HepG2 (cell line): ENCODE measurements around the gene HYAL1. TPM values are rescaled to one million over a fixed set of nuclear protein-coding genes. Genes with fewer than 3 reads are reported as not detected.

Experiments used
- CBX2 ChIP-seq, 2 experiments: fragments of 200-600 bp in 1 of 2; sonication (generic); formaldehyde crosslinking in 1 of 2; IDR thresholded peaks; 2 replicates each; pipeline versions ENCODE4 v1.7.0 to v1.8.1; 2018 to 2022; ENCODE audit warnings: low read depth in 2 of 2, low read length in 1 of 2, mild to moderate bottlenecking in 1 of 2, missing genetic modification reagents in 1 of 2
- ELF1 ChIP-seq: sonication (generic); formaldehyde crosslinking; IDR thresholded peaks from 2 replicates; pipeline ENCODE4 v1.4.0; 2020; ENCODE audit warnings: missing genetic modification reagents
- FOXM1 ChIP-seq: sonication (generic); formaldehyde crosslinking; IDR thresholded peaks from 2 replicates; pipeline ENCODE4 v1.5.0; 2020; ENCODE audit warnings: missing genetic modification reagents
- GABPA ChIP-seq, 2 experiments: IDR thresholded peaks; 2 replicates each; pipeline ENCODE4 v1.6.1; 2011 to 2016; ENCODE audit warnings: low read depth in 2 of 2, low read length in 1 of 2, missing biosample characterization in 1 of 2, missing genetic modification characterization in 1 of 2
- HMGA1 ChIP-seq: sonication (generic); formaldehyde crosslinking; conservative IDR thresholded peaks from 2 replicates; pipeline ENCODE4 v1.4.0; 2020; ENCODE audit warnings: missing genetic modification reagents
- HNRNPH1 ChIP-seq: fragments of 200-400 bp; formaldehyde crosslinking; optimal IDR thresholded peaks from 2 replicates; pipeline ENCODE3; 2017; ENCODE audit warnings: mild to moderate bottlenecking, low read depth, low read length
- KLF16 ChIP-seq, 2 experiments: sonication (generic) in 1 of 2; formaldehyde crosslinking in 1 of 2; IDR thresholded peaks; 2 replicates each; pipeline versions ENCODE4 v1.6.1 to v1.8.0; 2016 to 2023; ENCODE audit warnings: missing genetic modification reagents in 2 of 2, missing compliant biosample characterization in 1 of 2
- KMT2B ChIP-seq: IDR thresholded peaks from 2 replicates; pipeline ENCODE4 v1.6.1; 2016; ENCODE audit warnings: missing genetic modification reagents, missing compliant biosample characterization
- MED1 ChIP-seq: sonication (generic); formaldehyde crosslinking; IDR thresholded peaks from 2 replicates; pipeline ENCODE4 v1.4.0; 2020; ENCODE audit warnings: missing genetic modification reagents
- PCBP1 ChIP-seq: fragments of 200-400 bp; formaldehyde crosslinking; IDR thresholded peaks from 2 replicates; pipeline ENCODE4 v1.6.1; 2017; ENCODE audit warnings: mild to moderate bottlenecking, low read depth, low read length, borderline replicate concordance
- PHF8 ChIP-seq: sonication (generic); formaldehyde crosslinking; IDR thresholded peaks from 2 replicates; pipeline ENCODE4 v1.5.0; 2020; ENCODE audit warnings: missing genetic modification reagents
- PITX1 ChIP-seq: sonication (generic); formaldehyde crosslinking; IDR thresholded peaks from 2 replicates; pipeline ENCODE4 v1.5.1; 2020; ENCODE audit warnings: mild to moderate bottlenecking, missing genetic modification reagents
- THYN1 ChIP-seq: sonication (generic); formaldehyde crosslinking; IDR thresholded peaks from 2 replicates; pipeline ENCODE4 v1.8.1; 2023; ENCODE audit warnings: low read depth, mild to moderate bottlenecking, moderate library complexity, missing genetic modification reagents, borderline replicate concordance
- ZNF10 ChIP-seq: sonication (generic); formaldehyde crosslinking; IDR thresholded peaks from 2 replicates; pipeline ENCODE4 v1.4.0; 2020; ENCODE audit warnings: mild to moderate bottlenecking, low read depth, missing genetic modification reagents, borderline replicate concordance
- ZNF326 ChIP-seq: sonication (generic); formaldehyde crosslinking; IDR thresholded peaks from 2 replicates; pipeline ENCODE4 v1.4.0; 2020; ENCODE audit warnings: missing genetic modification reagents, borderline replicate concordance
- ZNF567 ChIP-seq: sonication (generic); formaldehyde crosslinking; IDR thresholded peaks from 2 replicates; pipeline ENCODE4 v1.8.1; 2023; ENCODE audit warnings: mild to moderate bottlenecking, missing genetic modification reagents, borderline replicate concordance
- ZNF788 ChIP-seq: sonication (generic); formaldehyde crosslinking; IDR thresholded peaks from 2 replicates; pipeline ENCODE4 v1.5.0; 2020; ENCODE audit warnings: mild to moderate bottlenecking, missing genetic modification reagents, borderline replicate concordance
- polyA plus RNA-seq, 8 experiments: library from polyadenylated mRNA; depleted of rRNA in 3 of 8; stranded (reverse) in 7 of 8; unstranded in 1 of 8; fragments of >200 nt; fragmentation: Illumina TruSeq in 4 of 8; extraction: Trizol in 4 of 8; gene quantifications; 2 replicates each; pipeline versions ENCODE4 v1.2.1 to v1.2.3, GENCODE V29; 2011 to 2016; ENCODE audit warnings: low read depth in 4 of 8, missing spikeins in 1 of 8, mixed read lengths in 1 of 8; ENCODE audit not compliant: insufficient read depth in 1 of 8
- total RNA-seq, 5 experiments: library from RNA; depleted of rRNA; stranded (reverse); fragments of >200 nt; fragmentation: Illumina TruSeq; extraction: Trizol; gene quantifications; 2 replicates each; pipeline ENCODE4 v1.2.3, GENCODE V29; 2016; ENCODE audit warnings: low read depth in 1 of 5
- TF ChIP-seq, protein P1 (sequence below): sonication (generic); formaldehyde crosslinking; IDR thresholded peaks from 2 replicates; pipeline ENCODE4 v1.9.0; 2022; ENCODE audit warnings: low read depth, missing genetic modification reagents
- TF ChIP-seq, protein P2 (sequence below): sonication (generic); formaldehyde crosslinking; IDR thresholded peaks from 2 replicates; pipeline ENCODE4 v1.5.1; 2020; ENCODE audit warnings: missing genetic modification reagents, mild to moderate bottlenecking, borderline replicate concordance
- TF ChIP-seq, protein P3 (sequence below): sonication (generic); formaldehyde crosslinking; IDR thresholded peaks from 2 replicates; pipeline ENCODE4 v1.4.0; 2020; ENCODE audit warnings: missing genetic modification reagents
- TF ChIP-seq, protein P4 (sequence below): sonication (generic); formaldehyde crosslinking; IDR thresholded peaks from 2 replicates; pipeline ENCODE4 v1.8.0; 2022; ENCODE audit warnings: missing genetic modification reagents, mild to moderate bottlenecking, inconsistent platforms, borderline replicate concordance
- TF ChIP-seq, protein P5 (sequence below): sonication (generic); formaldehyde crosslinking; IDR thresholded peaks from 2 replicates; pipeline ENCODE4 v1.5.0; 2020; ENCODE audit warnings: mild to moderate bottlenecking, missing genetic modification reagents

Gene HYAL1
- total and polyA plus RNA-seq, 2 of the 13 experiments (the other 11 are each of a cell fraction or from before 2014, with no cell fraction given) = 76.5 to 193 TPM

DNA sequence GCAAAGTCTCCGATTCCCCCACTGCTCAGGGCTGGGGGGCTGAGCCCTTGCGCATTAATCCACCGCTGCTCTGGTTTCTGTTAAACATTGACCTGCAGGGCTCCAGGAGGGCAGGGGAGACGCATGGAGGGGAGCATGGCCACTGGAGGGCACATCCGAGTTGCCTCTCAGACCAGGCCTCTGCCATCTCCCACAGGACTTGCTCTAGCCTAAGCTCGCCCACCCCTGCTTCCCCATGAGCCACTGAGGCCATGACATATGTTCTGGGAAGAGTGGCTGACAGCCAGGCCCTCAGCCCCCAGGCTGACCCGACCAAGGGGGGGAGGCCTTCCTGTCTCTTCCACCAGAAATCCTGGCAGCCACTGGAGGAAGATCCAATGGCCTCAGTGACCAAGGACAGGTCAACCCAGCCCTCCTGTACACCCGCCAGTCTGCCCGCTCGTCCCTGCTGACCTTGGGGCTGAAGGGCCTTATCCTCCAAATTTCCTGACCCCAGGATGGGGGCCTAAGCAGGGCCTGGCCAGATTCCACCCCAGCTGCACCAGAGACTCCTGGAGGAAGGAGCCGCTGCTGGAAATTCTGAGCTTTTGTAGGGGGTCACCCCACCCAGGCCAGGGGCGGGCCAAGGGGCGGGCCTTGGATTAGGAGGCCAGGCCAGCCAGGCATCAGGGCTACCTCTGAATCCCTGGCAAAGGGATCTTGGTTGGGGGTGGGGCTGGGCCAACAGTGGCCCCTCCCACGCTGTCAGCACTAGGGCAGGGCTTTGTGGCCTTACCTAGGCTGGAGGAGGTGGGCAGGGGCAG is at the start of gene HYAL1 (continued):
- TF ChIP-seq, protein P1, sequence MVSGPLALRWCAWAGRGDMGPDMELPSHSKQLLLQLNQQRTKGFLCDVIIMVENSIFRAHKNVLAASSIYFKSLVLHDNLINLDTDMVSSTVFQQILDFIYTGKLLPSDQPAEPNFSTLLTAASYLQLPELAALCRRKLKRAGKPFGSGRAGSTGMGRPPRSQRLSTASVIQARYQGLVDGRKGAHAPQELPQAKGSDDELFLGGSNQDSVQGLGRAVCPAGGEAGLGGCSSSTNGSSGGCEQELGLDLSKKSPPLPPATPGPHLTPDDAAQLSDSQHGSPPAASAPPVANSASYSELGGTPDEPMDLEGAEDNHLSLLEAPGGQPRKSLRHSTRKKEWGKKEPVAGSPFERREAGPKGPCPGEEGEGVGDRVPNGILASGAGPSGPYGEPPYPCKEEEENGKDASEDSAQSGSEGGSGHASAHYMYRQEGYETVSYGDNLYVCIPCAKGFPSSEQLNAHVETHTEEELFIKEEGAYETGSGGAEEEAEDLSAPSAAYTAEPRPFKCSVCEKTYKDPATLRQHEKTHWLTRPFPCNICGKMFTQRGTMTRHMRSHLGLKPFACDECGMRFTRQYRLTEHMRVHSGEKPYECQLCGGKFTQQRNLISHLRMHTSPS = peak; percentile 70
- TF ChIP-seq PHF8 (CRISPR knock-in tag) (peak; percentile 82), PCBP1 (peak; percentile 60; the same call in 1 of the 2 replicates), ELF1 (CRISPR knock-in tag) (peak; percentile 10), ZNF567 (CRISPR knock-in tag) (no peak), ZNF326 (CRISPR knock-in tag) (no peak), ZNF788 (CRISPR knock-in tag) (peak; percentile 80; the same call in 1 of the 2 replicates), HNRNPH1 (no peak), CBX2 (IDR thresholded peaks at IDR 0.05; ENCODE audit: low read depth, low read length) (no peak), CBX2 (CRISPR knock-in tag; IDR thresholded peaks at IDR 0.05; ENCODE audit: low read depth) (no peak), GABPA (IDR thresholded peaks at IDR 0.05; ENCODE audit: low read depth, low read length) (no peak), GABPA (CRISPR knock-in tag; IDR thresholded peaks at IDR 0.05; ENCODE audit: low read depth) (no peak; the same call in 1 of the 2 replicates), MED1 (CRISPR knock-in tag) (peak; percentile 46), ZNF10 (CRISPR knock-in tag) (no peak), KLF16 (CRISPR knock-in tag; IDR thresholded peaks at IDR 0.05) (peak in 1 of 2 experiments; percentile 59; a peak in 2 of 4 replicates), THYN1 (CRISPR knock-in tag) (no peak; the same call in 1 of the 2 replicates), FOXM1 (CRISPR knock-in tag) (no peak), PITX1 (CRISPR knock-in tag) (peak; percentile 85), KMT2B (CRISPR knock-in tag) (0 out of 2 replicates have a peak, but pooled peaks have one; percentile 34), HMGA1 (CRISPR knock-in tag) (no peak)
- TF ChIP-seq, protein P2, sequence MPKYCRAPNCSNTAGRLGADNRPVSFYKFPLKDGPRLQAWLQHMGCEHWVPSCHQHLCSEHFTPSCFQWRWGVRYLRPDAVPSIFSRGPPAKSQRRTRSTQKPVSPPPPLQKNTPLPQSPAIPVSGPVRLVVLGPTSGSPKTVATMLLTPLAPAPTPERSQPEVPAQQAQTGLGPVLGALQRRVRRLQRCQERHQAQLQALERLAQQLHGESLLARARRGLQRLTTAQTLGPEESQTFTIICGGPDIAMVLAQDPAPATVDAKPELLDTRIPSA (CRISPR knock-in tag) = no peak
- TF ChIP-seq, protein P3, sequence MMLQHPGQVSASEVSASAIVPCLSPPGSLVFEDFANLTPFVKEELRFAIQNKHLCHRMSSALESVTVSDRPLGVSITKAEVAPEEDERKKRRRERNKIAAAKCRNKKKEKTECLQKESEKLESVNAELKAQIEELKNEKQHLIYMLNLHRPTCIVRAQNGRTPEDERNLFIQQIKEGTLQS (CRISPR knock-in tag) = no peak
- TF ChIP-seq, protein P4, sequence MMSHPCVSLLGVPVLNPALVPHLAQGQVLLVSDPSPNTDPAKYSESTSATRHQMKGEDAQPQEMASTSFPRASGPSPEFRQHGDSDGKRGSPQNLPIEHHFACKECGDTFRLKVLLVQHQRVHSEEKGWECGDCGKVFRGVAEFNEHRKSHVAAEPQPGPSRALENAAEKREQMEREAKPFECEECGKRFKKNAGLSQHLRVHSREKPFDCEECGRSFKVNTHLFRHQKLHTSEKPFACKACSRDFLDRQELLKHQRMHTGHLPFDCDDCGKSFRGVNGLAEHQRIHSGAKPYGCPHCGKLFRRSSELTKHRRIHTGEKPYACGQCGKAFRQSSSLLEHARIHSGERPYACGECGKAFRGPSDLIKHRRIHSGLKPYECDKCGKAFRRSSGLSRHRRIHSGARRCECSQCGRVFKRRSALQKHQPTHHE (CRISPR knock-in tag) = peak; percentile 71; the same call in 1 of the 2 replicates
- TF ChIP-seq, protein P5, sequence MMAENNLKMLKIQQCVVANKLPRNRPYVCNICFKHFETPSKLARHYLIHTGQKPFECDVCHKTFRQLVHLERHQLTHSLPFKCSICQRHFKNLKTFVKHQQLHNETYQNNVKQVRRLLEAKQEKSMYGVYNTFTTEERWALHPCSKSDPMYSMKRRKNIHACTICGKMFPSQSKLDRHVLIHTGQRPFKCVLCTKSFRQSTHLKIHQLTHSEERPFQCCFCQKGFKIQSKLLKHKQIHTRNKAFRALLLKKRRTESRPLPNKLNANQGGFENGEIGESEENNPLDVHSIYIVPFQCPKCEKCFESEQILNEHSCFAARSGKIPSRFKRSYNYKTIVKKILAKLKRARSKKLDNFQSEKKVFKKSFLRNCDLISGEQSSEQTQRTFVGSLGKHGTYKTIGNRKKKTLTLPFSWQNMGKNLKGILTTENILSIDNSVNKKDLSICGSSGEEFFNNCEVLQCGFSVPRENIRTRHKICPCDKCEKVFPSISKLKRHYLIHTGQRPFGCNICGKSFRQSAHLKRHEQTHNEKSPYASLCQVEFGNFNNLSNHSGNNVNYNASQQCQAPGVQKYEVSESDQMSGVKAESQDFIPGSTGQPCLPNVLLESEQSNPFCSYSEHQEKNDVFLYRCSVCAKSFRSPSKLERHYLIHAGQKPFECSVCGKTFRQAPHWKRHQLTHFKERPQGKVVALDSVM (CRISPR knock-in tag) = no peak; the same call in none of the 2 replicates
